PC-3 (cell line): Measurements from ENCODE around the gene HAGH. TPM values are rescaled to one million over a fixed set of nuclear protein-coding genes. Genes with fewer than 3 reads are reported as not detected.

ENCODE experiments used
- ATAC-seq: fragments of 200-7000 bp; cut with Tn5 transposase; 2 replicates; pipeline ENCODE4 v1.9.1; 2020; ENCODE audit warnings: mild to moderate bottlenecking, moderate library complexity
- BruUV-seq: library from RNA; stranded (reverse); fragments of 400-500 nt; replicated peaks from 2 replicates; lab custom pipeline; 2021; lab: Mats Ljungman, UMichigan
- CTCF ChIA-PET: fragments of 300-600 bp; sonication (Branson Sonifier 250); formaldehyde crosslinking; loops from one replicate; lab custom pipeline; 2022; ENCODE audit warnings: antibody characterized with exemption; lab: Charles Lee
- POLR2A ChIA-PET: fragments of 300-600 bp; sonication (Branson Sonifier 250); formaldehyde crosslinking; loops from one replicate; lab custom pipeline; 2022; ENCODE audit warnings: antibody characterized with exemption; ENCODE audit not compliant: unreplicated experiment; lab: Charles Lee
- DNase-seq: peaks from one replicate; pipeline ENCODE4 v3.0.0-alpha.2; 2015
- H2AFZ ChIP-seq: fragments of 300-600 bp; sonication (generic); 2 replicates; pipeline ENCODE4 v1.6.0; 2016; ENCODE audit warnings: antibody characterized with exemption, low read length
- H3F3A ChIP-seq: fragments of 300-600 bp; sonication (generic); one replicate; pipeline ENCODE4 v1.6.0; 2017; ENCODE audit warnings: antibody characterized with exemption, low read length, control low read depth, mild to moderate bottlenecking; ENCODE audit not compliant: unreplicated experiment
- H3K27ac ChIP-seq: fragments of 300-600 bp; sonication (generic); 2 replicates; pipeline ENCODE4 v1.5.1; 2016; ENCODE audit warnings: mild to moderate bottlenecking, low read length
- H3K27me3 ChIP-seq: fragments of 300-600 bp; sonication (generic); 2 replicates; pipeline ENCODE4 v1.6.1; 2016; ENCODE audit warnings: low read length, mixed read lengths
- H3K36me3 ChIP-seq: fragments of 300-600 bp; sonication (generic); 2 replicates; pipeline ENCODE4 v1.6.1; 2016; ENCODE audit warnings: low read depth, mixed run types, low read length, mixed read lengths
- H3K4me1 ChIP-seq: fragments of 300-600 bp; sonication (generic); 2 replicates; pipeline ENCODE4 v1.5.1; 2016; ENCODE audit warnings: low read length; ENCODE audit not compliant: insufficient read depth
- H3K4me2 ChIP-seq: fragments of 300-600 bp; sonication (generic); 2 replicates; pipeline ENCODE4 v1.6.0; 2016; ENCODE audit warnings: low read length
- H3K4me3 ChIP-seq: fragments of 300-600 bp; sonication (generic); 2 replicates; pipeline ENCODE4 v1.5.1; 2016; ENCODE audit warnings: mild to moderate bottlenecking, low read length, mixed read lengths
- H3K79me2 ChIP-seq: fragments of 300-600 bp; sonication (generic); 2 replicates; pipeline ENCODE4 v1.6.1; 2017; ENCODE audit warnings: low read length, mixed read lengths
- H3K9ac ChIP-seq: fragments of 300-600 bp; sonication (generic); 2 replicates; pipeline ENCODE4 v1.6.0; 2016; ENCODE audit warnings: mild to moderate bottlenecking, low read length
- H3K9me2 ChIP-seq: fragments of 300-600 bp; sonication (generic); replicated peaks from 2 replicates; pipeline ENCODE4 v1.6.1; 2016; ENCODE audit warnings: mixed run types, low read length, mixed read lengths
- H3K9me3 ChIP-seq: fragments of 300-600 bp; sonication (generic); 2 replicates; pipeline ENCODE4 v1.6.1; 2016; ENCODE audit warnings: low read length, mixed read lengths
- H4K20me1 ChIP-seq: fragments of 300-600 bp; sonication (generic); 2 replicates; pipeline ENCODE4 v1.6.1; 2016; ENCODE audit warnings: low read length, mixed read lengths
- CTCF ChIP-seq: fragments of 300-600 bp; sonication (generic); conservative IDR thresholded peaks from 2 replicates; pipeline ENCODE4 v1.5.1; 2017; ENCODE audit warnings: antibody characterized with exemption, low read depth, mild to moderate bottlenecking, low read length
- EZH2 ChIP-seq: fragments of 300-600 bp; sonication (generic); IDR thresholded peaks from one replicate; pipeline ENCODE4 v1.6.1; 2017; ENCODE audit warnings: antibody characterized with exemption, mild to moderate bottlenecking, low read length; ENCODE audit not compliant: unreplicated experiment
- EZH2phosphoT487 ChIP-seq: fragments of 300-600 bp; sonication (generic); IDR thresholded peaks from 2 replicates; pipeline ENCODE4 v1.6.1; 2018; ENCODE audit warnings: mild to moderate bottlenecking, antibody characterized with exemption, low read length, borderline replicate concordance
- intact Hi-C: fragments of 100-400 bp; cut with micrococcal nuclease; formaldehyde crosslinking; loops from 2 replicates; pipeline ENCODE4 v1.9.0; 2023
- total RNA-seq: library from RNA; depleted of rRNA; stranded (reverse); fragments of >200 nt; gene quantifications from 2 replicates; pipeline ENCODE4 v1.2.3, GENCODE V29; 2014

Gene HAGH
- total RNA-seq, 1 experiment from 2014 or later: 99.5 TPM

DNA sequence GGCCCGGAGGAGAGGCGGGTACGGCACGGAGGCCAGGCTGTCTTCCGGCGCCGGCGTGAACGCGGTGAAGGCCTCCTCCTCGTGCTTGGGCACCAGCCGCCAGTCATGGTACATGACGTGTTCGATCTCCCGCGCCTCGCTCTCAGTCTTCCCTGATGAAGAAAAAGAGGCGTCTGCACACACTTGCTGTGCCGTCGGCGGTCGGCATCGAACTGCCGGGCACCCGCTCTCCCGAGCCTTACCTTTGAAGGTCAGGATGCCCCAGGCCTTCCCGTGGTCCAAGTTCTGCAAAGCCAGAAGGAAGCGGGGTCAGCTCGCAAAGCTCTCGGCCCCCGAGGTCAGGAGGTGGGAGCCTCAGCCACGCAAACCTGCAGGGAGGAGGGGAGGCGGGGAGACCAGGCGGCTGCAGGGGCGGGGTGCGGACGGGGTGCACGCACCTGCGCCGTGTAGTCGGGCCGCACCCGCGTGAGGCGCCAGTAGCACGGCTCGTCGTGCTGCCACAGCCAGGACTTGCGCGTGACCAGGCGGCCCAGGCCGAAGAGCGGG, 54.2 kb downstream of the HAGH start, which contains the start of gene EME2:
TSS of gene EME2 (plus strand) at position 449 of the 546 bp plus-strand sequence. CDS start 418 bp downstream, outside the sequence.
- CTCF ChIA-PET: no interaction called here
- peaks cover 34% of the 10 kb centered on the region for H3K79me2 ChIP-seq

DNA sequence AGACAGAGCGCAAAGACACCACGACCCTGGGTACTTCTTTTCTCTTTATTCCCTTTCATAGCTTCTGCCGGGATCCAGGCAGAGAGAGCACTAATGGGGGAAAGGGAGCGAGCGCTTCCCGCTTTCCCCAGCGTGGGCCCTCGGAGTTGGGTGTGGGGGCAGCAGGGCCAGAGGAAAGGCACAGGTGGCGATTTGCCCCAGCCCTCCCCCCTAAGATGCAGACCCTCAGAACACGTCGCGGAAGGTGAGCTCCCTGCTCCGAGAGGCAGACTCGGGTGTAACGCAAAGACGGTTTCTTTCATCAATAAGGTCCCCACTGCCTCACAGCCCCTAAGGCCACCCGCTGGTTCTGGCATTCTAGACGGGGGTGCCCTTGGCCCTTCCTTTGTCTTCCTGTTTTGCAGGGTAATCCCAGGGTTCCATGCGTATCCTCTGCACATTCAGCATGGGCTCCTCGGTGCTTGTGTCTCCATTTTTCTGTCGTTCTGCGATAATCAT, 54.7 kb downstream of the HAGH start:
- ATAC-seq (no peak), DNase-seq (no peak)
- intact Hi-C loops: loop anchor here (5.0 kb wide), 1 partner anchor 95 kb away; the partner anchor contains the start of gene JPT2
- Histone ChIP-seq H3K9ac (peak overlapping the region; percentile 93), H2AFZ (no peak overlapping the region), H4K20me1 (peaks cover 3% of the 10 kb centered on the region; the same call in 1 of the 2 replicates), H3K27ac (peak overlapping the region; percentile 65), H3K36me3 (no peaks in the 10 kb centered on the region), H3F3A (no peaks in the 10 kb centered on the region), H3K4me2 (peak overlapping the region; percentile 100), H3K4me3 (peak overlapping the region; percentile 86), H3K9me3 (no peaks in the 10 kb centered on the region), H3K4me1 (peaks cover 12% of the 10 kb centered on the region; the same call in 1 of the 2 replicates), H3K27me3 (no peaks in the 10 kb centered on the region), H3K9me2 (no peaks in the 10 kb centered on the region), H3K79me2 (peaks cover 34% of the 10 kb centered on the region)
- ChIA-PET POLR2A (interaction anchor here (1.2 kb wide), 1 partner anchor 11 kb away, joined by 14 read pairs; the partner anchor contains the start of genes NUBP2 and SPSB3), CTCF (no interaction called here)
- TSS peak; percentile 77 for BruUV-seq
- no peak for TF ChIP-seq EZH2phosphoT487
- TF ChIP-seq EZH2: no peak
- no peak for TF ChIP-seq CTCF

More for the DNA sequence above, 54.2 kb downstream of the HAGH start, which contains the start of gene EME2:
- H3F3A ChIP-seq: no peaks in the 10 kb centered on the region
- H3K4me3 ChIP-seq: peak within 1 kb of the TSS; percentile 86
- no peaks in the 10 kb centered on the region for H3K9me2 ChIP-seq
- H3K27ac ChIP-seq: peak within 1 kb of the TSS; percentile 65
- peak within 1 kb of the TSS; percentile 93 for H3K9ac ChIP-seq
- H4K20me1 ChIP-seq: peaks cover 3% of the 10 kb centered on the region; the same call in 1 of the 2 replicates
- H3K4me2 ChIP-seq: peak within 1 kb of the TSS; percentile 100
- TF ChIP-seq EZH2 (no peak), CTCF (no peak), EZH2phosphoT487 (no peak)
- intact Hi-C loops: loop anchor here (5.0 kb wide), 1 partner anchor 95 kb away; the partner anchor contains the start of gene JPT2
- no TSS peak for BruUV-seq
- no peaks in the 10 kb centered on the region for H3K36me3 ChIP-seq
- POLR2A ChIA-PET: interaction anchor here (0.6 to 1.2 kb wide), 2 partner anchors 10 to 212 kb away, joined by 3 to 14 read pairs; partner anchors contain the start of genes NUBP2 and SPSB3
- H3K9me3 ChIP-seq: no peaks in the 10 kb centered on the region
- peaks cover 12% of the 10 kb centered on the region; the same call in 1 of the 2 replicates for H3K4me1 ChIP-seq
- peak within 1 kb of the TSS; percentile 64; the same call in 1 of the 2 replicates for H2AFZ ChIP-seq
- no peaks in the 10 kb centered on the region for H3K27me3 ChIP-seq
- no peak for DNase-seq
- no peak for ATAC-seq
